Natural killer cell (primary cell): Measurements from ENCODE around the gene MYCN. TPM values are rescaled to one million over a fixed set of nuclear protein-coding genes. Genes with fewer than 3 reads are reported as not detected.

Source experiments
- ATAC-seq, 3 donors: fragments of 150-1000 bp in 2 of 3; fragments of 200-7000 bp in 1 of 3; cut with Tn5 transposase; 1 replicate in 1 of 3; 2 replicates in 2 of 3; pipeline ENCODE4 v1.10.0; 2021; ENCODE audit warnings: mild to moderate bottlenecking in 2 of 3, moderate library complexity in 2 of 3
- DNase-seq, 2 donors: peaks; one replicate each; pipeline versions ENCODE4 v3.0.0 to v3.0.0-alpha.2; 2013 to 2021; ENCODE audit warnings: mixed read lengths in 1 of 2
- H3K27ac ChIP-seq: one replicate; pipeline ENCODE4 v1.5.1; 2013; ENCODE audit warnings: mild to moderate bottlenecking, low read length
- H3K27me3 ChIP-seq: one replicate; pipeline ENCODE4 v1.6.1; 2013; ENCODE audit warnings: low read length; ENCODE audit not compliant: control insufficient read depth, insufficient read depth
- H3K36me3 ChIP-seq: one replicate; pipeline ENCODE4 v1.6.1; 2013; ENCODE audit warnings: low read length; ENCODE audit not compliant: control insufficient read depth, insufficient read depth
- H3K4me1 ChIP-seq: one replicate; pipeline ENCODE4 v1.6.1; 2013; ENCODE audit warnings: low read length; ENCODE audit not compliant: control insufficient read depth, insufficient read depth
- H3K4me3 ChIP-seq: one replicate; pipeline ENCODE4 v1.5.1; 2013; ENCODE audit warnings: low read length
- H3K9me3 ChIP-seq: one replicate; pipeline ENCODE4 v1.6.1; 2013; ENCODE audit warnings: low read length; ENCODE audit not compliant: control insufficient read depth, insufficient read depth
- H3K27ac Mint-ChIP-seq, 2 donors: one replicate each; pipeline ENCODE4 v1.8.0; 2022; ENCODE audit warnings: mild to moderate bottlenecking in 2 of 2, mixed read lengths in 2 of 2, moderate library complexity in 1 of 2
- H3K27me3 Mint-ChIP-seq, 2 donors: one replicate each; pipeline ENCODE4 v1.8.0; 2022; ENCODE audit warnings: low read depth in 2 of 2, mixed read lengths in 2 of 2
- H3K36me3 Mint-ChIP-seq: one replicate; pipeline ENCODE4 v1.8.0; 2022; ENCODE audit warnings: mixed read lengths
- H3K4me1 Mint-ChIP-seq, 2 donors: one replicate each; pipeline ENCODE4 v1.8.0; 2022; ENCODE audit warnings: mixed read lengths in 2 of 2
- H3K4me3 Mint-ChIP-seq: one replicate; pipeline ENCODE4 v1.8.0; 2022; ENCODE audit warnings: mild to moderate bottlenecking, moderate library complexity, mixed read lengths
- H3K9me3 Mint-ChIP-seq, 2 donors: one replicate each; pipeline ENCODE4 v1.8.0; 2022; ENCODE audit warnings: mixed read lengths in 2 of 2
- WGBS: methylation state at CpG from one replicate; pipeline ENCODE4 v1.1.7; 2013; ENCODE audit warnings: missing lambda C conversion rate; ENCODE audit not compliant: insufficient coverage; 5-methylcytosine and 5-hydroxymethylcytosine counted together
- intact Hi-C: fragments of 100-400 bp; cut with micrococcal nuclease; formaldehyde crosslinking; loops from one replicate; pipeline ENCODE4 v1.14.2; 2022
- total RNA-seq, 4 donors: library from RNA; stranded (reverse); fragments of 120-200 nt in 1 of 4; gene quantifications; one replicate each; pipeline versions ENCODE4 v1.2.3 to v1.2.4, GENCODE V29; 2013 to 2022
- TF ChIP-seq, protein P1 (sequence below): fragments of 200-600 bp; IDR thresholded peaks from one replicate; pipeline ENCODE4 v1.8.0; 2022; ENCODE audit warnings: antibody characterized with exemption

MYCN gene
- total RNA-seq, 3 donors from 2014 or later (not counting 1 experiment from before 2014, with no cell fraction given) = 0.18 TPM; not detected in 2

DNA sequence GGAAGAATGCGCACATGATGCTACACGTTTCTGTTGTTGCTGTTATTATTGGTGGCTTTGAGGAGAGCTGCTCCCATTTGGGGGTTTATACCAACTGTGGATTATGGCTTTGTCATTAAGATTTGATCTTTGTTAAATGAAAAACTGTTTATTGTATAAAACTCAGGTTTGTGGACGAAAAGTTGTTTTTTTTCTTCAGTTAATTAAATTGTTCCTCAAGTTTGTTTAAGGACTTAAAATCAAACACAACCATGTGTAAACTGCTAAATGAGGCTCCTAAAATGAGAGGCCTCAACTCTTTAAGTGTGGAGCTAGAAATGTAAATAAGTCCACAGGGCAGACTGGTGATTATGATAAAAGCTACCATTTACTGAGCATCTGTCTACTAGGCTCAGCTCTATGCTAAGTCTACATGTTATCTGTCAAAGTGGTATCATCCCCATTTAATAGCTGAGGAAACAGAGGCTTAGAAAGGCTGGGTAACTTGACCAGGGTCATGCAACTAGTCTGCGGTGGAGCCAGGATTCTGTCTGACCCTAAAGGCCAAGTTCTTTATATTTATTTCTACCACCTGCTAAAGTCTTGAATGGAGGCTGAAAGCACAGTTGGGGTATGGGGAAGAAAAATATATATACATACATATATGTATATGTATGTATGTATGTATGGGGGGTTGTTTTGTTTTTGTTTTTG lies 4.1 kb downstream of the MYCN start:
- Mint-ChIP-seq H3K36me3 (peaks cover 5% of the 10 kb centered on the region), H3K4me3 (no peak overlapping the region), H3K9me3 (no peaks in the 10 kb centered on the region), H3K27me3 (peaks cover 34 to 36% of the 10 kb centered on the region in 2 donors), H3K4me1 (peaks cover 7 to 11% of the 10 kb centered on the region in 2 donors), H3K27ac (no peak overlapping the region)
- Histone ChIP-seq H3K27me3 (peaks cover 27% of the 10 kb centered on the region), H3K27ac (no peak overlapping the region), H3K9me3 (no peaks in the 10 kb centered on the region), H3K4me1 (peaks cover 30% of the 10 kb centered on the region), H3K36me3 (no peaks in the 10 kb centered on the region), H3K4me3 (no peak overlapping the region)
- DNase-seq (no peak), ATAC-seq (no peak)
- TF ChIP-seq, protein P1, sequence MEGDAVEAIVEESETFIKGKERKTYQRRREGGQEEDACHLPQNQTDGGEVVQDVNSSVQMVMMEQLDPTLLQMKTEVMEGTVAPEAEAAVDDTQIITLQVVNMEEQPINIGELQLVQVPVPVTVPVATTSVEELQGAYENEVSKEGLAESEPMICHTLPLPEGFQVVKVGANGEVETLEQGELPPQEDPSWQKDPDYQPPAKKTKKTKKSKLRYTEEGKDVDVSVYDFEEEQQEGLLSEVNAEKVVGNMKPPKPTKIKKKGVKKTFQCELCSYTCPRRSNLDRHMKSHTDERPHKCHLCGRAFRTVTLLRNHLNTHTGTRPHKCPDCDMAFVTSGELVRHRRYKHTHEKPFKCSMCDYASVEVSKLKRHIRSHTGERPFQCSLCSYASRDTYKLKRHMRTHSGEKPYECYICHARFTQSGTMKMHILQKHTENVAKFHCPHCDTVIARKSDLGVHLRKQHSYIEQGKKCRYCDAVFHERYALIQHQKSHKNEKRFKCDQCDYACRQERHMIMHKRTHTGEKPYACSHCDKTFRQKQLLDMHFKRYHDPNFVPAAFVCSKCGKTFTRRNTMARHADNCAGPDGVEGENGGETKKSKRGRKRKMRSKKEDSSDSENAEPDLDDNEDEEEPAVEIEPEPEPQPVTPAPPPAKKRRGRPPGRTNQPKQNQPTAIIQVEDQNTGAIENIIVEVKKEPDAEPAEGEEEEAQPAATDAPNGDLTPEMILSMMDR = no peak
- intact Hi-C loops = no loop called here
- 58% methylated on average over 3 of the region's 4 CpGs for WGBS

DNA sequence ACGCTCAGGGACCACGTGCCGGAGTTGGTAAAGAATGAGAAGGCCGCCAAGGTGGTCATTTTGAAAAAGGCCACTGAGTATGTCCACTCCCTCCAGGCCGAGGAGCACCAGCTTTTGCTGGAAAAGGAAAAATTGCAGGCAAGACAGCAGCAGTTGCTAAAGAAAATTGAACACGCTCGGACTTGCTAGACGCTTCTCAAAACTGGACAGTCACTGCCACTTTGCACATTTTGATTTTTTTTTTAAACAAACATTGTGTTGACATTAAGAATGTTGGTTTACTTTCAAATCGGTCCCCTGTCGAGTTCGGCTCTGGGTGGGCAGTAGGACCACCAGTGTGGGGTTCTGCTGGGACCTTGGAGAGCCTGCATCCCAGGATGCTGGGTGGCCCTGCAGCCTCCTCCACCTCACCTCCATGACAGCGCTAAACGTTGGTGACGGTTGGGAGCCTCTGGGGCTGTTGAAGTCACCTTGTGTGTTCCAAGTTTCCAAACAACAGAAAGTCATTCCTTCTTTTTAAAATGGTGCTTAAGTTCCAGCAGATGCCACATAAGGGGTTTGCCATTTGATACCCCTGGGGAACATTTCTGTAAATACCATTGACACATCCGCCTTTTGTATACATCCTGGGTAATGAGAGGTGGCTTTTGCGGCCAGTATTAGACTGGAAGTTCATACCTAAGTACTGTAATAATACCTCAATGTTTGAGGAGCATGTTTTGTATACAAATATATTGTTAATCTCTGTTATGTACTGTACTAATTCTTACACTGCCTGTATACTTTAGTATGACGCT lies 5.8 kb downstream of the MYCN start:
- ATAC-seq = no peak
- intact Hi-C loops = no loop called here
- peaks cover 15% of the 10 kb centered on the region for H3K4me1 ChIP-seq
- H3K27me3 Mint-ChIP-seq = peaks cover 26 to 29% of the 10 kb centered on the region in 2 donors
- H3K27ac Mint-ChIP-seq = no peak overlapping the region
- H3K27me3 ChIP-seq = peaks cover 21% of the 10 kb centered on the region
- no peak for DNase-seq
- H3K4me3 ChIP-seq = no peak overlapping the region
- no peaks in the 10 kb centered on the region for H3K36me3 ChIP-seq
- H3K9me3 ChIP-seq = no peaks in the 10 kb centered on the region
- H3K27ac ChIP-seq = no peak overlapping the region
- H3K9me3 Mint-ChIP-seq = no peaks in the 10 kb centered on the region
- H3K36me3 Mint-ChIP-seq = peaks cover 5% of the 10 kb centered on the region
- H3K4me3 Mint-ChIP-seq = no peak overlapping the region
- peaks cover 2 to 7% of the 10 kb centered on the region in 2 donors for H3K4me1 Mint-ChIP-seq
- 84% methylated on average over 14 of the region's 17 CpGs for WGBS
- TF ChIP-seq, protein P1 = no peak

DNA sequence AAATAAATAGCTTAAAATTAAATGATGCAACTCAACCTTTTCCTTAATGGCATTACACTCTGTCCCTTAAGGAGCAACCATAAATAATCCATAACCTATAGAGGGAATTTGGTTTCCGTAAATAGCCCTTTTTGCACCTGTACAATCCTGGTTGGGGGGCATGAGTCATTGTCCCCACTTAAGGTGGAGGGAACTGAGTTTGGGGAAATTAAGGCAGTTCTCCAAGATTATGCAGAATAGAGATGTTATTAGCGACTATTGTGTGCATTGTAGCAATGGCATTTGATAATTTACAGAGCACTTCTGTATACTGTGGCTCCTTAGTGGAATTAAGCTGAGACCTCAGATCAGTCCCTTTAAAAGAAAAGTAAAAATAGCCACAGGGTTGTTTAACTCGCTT lies 6.6 kb downstream of the MYCN start:
- 85% methylated on average over 3 of the region's 3 CpGs for WGBS
- no peaks in the 10 kb centered on the region for H3K36me3 ChIP-seq
- DNase-seq = no peak
- Mint-ChIP-seq H3K4me3 (no peak overlapping the region), H3K36me3 (peaks cover 5% of the 10 kb centered on the region), H3K27ac (no peak overlapping the region), H3K9me3 (no peaks in the 10 kb centered on the region), H3K4me1 (peaks cover 0 to 4% of the 10 kb centered on the region in 2 donors), H3K27me3 (peaks cover 23 to 27% of the 10 kb centered on the region in 2 donors)
- H3K4me3 ChIP-seq = no peak overlapping the region
- ATAC-seq = no peak
- TF ChIP-seq, protein P1 = no peak
- intact Hi-C loops = no loop called here
- no peaks in the 10 kb centered on the region for H3K9me3 ChIP-seq
- H3K27me3 ChIP-seq = peaks cover 15% of the 10 kb centered on the region
- H3K4me1 ChIP-seq = peaks cover 8% of the 10 kb centered on the region
- H3K27ac ChIP-seq = no peak overlapping the region
